GM19324 (cell line): ENCODE results near the gene DAB1.

Experiments
- ATAC-seq: cut with Tn5 transposase; IDR thresholded peaks from one replicate; pipeline ENCODE4 v1.9.1; 2021; ENCODE audit warnings: mild to moderate bottlenecking, moderate library complexity; ENCODE audit not compliant: unreplicated experiment, low FRiP score

Gene DAB1

DNA sequence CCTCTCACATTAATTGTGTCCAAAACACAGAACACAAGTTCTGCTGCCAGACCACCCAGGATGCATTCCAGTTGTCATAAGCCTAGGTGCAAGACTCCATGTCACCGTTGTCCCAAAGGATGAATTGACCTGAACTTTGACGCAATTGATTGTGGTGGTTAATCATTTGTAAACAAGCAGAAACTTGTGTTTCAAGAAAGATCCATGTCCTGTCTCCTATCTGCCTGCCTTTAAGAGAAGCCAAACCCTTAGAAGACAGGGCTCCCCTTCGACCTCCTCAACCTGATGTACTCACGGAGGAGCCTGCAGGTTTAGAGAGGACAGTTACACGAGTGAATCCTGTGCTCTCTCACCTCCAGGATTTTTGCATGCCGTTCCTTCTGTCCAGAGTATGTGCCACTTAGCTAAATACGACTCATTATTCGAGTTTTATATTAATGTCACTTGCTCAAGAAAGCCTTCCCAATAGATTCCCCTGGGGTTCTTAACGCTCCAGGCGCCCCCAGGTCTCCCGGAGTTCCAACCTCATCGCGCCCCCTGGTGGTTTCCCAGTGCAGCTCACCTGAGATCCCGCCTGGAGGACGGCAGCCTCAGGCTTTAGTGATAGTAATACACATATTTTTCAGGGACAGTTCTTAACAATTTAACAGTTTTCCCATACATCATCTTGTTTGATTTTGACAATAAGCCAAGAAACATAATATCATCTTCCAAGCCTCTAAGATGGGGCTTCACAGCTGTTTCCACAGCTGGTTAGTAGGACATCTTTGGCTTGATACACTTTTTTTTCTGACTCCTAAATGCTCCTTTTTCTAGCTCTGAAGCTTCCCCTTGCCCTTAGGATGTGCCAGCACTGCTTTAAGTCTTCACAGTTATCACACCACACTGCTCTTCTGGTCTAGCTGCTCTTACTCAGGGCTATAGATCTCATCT, 455.7 kb downstream of the DAB1 start:
- no peak for ATAC-seq

GRCh38 chr1:56967355-56967754, 456.5 kb downstream of the DAB1 start:
- no peak for ATAC-seq

DNA sequence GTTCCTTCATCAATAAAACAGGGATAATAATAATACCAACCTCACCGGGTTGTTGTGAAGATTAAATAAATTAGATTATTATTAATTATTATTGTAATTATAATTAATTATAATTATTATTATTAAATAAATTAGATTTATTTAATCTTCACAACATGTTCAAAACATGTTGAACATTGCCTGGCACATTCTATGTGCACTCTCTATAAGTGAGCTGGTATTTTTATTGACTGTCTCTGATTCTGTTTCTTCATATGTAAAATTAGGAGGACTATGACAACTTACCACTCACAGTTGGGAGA, 457.2 kb downstream of the DAB1 start:
- ATAC-seq, result no peak

GRCh38 chr1:56965916-56966697, 457.8 kb downstream of the DAB1 start, which contains the start of gene C8B:
Gene C8B, minus strand, starts transcription at chr1:56966015. Its CDS starts 67 bp downstream, at chr1:56965948.
- no peak for ATAC-seq

DNA sequence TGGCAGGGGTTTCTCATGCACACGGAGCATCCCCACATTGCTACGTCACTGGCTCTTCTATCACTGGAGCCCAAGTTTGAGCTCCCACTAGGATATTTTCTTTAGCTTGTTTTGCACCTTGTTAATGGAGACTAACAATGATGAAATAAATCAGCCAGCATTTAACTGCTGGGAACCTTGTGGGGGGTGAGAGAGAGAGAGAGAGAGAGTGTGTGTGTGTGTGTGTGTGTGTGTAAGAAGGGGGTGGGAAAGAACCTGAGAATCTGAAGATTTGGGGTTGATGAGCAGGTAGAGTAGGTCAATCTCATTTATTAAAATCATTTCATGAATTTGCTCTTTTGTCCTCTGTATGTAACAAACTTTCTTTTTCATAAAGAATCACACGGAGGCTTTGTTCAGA, 458.7 kb downstream of the DAB1 start:
- no peak for ATAC-seq

DNA sequence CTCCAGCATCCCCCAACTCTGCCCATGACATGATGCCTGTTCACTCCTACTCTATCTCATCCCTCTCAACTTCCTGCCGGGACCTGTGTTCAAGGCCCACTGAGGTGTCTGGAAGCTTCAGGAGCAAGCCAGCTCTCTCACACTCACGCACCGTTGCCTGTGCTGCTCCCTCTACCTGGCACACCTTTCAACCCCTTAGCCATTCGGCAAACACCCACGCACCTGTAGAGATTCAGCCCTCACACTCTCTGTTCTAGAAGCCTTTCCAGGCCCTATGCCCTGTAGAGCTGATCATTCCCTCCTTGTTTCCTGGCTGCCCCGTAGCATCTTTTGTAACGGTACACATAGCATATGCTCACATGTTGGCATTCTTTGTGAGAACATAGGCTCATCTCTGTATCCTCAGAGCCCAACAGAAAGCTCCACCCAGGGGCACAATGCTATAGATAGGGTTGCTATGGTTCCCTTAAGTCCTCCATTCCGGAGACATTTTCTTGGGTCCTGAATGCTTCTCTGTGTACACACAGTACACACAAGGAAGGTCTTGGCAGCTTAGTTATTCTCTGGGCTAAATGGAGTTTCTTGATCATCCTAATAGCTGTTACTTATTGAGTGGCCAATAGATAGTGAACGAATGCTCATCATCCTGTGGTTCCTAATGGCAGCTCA, 459.4 kb downstream of the DAB1 start:
- ATAC-seq, result no peak

- no peak for ATAC-seq
These were observed 460.2 kb downstream of the DAB1 start for GRCh38 chr1:56963667-56964066.

DNA sequence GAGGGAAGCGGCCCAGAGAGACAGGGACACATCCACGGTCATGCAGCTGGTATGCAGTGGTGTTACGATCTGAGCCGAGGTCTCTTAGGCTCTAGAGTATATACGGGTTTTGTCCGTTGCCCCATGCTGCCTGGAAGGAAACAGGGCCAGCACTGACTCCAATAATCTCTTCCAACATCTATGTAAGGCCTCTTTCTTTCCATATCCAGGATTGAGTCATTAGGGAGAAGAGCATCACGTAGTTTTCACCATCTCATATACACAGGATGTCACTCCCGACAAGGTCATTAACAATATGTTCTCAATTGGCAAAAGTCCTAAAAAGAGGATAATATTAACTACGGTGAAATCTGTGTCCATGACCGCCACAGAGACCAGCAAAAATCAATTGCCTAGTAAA, 462.4 kb downstream of the DAB1 start:
- ATAC-seq, result no peak

DNA sequence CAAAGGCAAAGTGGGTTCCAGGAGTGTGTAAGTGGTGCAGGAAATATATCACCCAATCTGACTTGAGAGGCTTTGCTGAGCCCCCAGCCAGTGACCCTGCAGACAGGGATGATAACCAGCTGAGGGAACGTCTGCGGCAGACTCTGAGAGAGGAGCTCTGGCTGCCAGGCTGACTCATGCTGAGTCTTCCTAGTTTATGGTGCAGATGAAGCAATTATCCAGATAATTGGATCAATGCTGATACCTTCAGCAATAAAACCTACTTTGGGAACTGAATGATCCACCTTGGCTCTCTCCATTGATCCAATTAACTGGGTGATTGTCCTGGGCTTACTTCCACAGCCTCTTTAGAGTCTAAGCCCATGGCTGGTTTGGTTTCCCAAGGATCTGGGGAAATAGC, 465.3 kb downstream of the DAB1 start:
- no peak for ATAC-seq

- ATAC-seq, result no peak
These were observed 465.9 kb downstream of the DAB1 start for GRCh38 chr1:56957931-56958330.

DNA sequence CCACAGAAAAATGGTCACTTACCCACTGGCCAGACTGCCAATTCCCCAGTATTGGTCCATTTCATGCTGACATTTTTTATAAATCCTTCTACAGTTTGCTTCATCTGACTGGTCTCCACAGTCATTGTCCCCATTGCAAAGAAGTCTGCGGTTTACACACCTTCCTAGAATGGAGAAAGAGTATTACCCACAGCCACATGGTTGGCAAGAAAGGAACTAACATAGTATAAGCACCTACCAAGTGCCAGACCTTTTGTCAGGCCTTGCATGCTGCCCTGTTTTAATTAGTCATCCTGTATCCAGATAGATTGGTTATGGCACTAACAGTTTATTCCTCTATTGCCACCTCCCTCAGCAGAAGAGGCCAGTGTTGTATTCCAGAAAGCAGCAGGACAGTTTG, 469.2 kb downstream of the DAB1 start:
- no peak for ATAC-seq

DNA sequence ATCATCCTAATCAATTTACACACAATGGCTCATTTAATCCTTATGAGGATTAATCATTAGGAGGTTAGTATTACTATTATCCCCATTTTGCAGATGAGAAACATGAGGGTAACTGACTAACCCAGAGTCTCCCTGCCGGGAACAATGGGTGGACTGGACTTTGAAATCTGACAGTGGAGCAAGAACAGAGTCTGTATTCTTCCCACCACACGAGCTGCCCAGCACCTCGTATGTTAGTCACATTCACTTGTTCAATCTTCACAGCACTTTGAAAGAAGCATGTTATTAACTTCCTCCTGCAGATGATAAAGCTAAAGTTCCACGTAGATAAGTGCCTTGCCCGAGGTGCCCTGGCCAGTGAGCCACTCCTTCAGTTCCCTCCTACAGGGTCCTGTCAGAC, 470.5 kb downstream of the DAB1 start:
- no peak for ATAC-seq

DNA sequence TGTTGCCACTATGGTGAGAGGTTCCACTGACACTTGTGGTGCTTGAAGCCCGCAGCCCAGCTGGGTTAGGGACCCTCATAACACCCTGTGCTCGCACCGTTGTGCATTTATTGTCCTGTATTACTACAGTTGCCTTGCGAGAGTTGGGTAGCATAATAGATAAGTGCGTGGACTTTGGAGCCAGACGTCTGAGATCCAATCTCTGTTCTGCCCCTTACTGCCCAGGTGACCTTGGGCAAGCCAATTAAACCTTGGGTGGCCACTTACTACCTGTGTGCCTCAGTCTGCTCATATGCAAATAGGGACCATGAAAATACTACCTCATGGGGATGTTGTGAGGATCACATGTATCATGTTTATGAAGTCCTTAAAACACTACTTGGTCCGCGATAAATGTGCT, 471.4 kb downstream of the DAB1 start:
- no peak for ATAC-seq

GRCh38 chr1:56948403-56949023, 475.3 kb downstream of the DAB1 start:
- no peak for ATAC-seq
